ENCODE results near the gene JAKMIP2. TPM values are rescaled to one million over a fixed set of nuclear protein-coding genes. Genes with fewer than 3 reads are reported as not detected.
"Not testable (repeated sequence)": the region's sequence is repeated elsewhere in the genome, so short reads cannot be mapped to it uniquely, and the experiment has no call there.

JAKMIP2 gene
- total RNA-seq, 4 donors from 2014 or later = 0.45 TPM; not detected in 3

GRCh38 chr5:147590096-147590495, 192.4 kb downstream of the JAKMIP2 start:
- Histone ChIP-seq H3K4me1 (no peaks in the 10 kb centered on the region), H3K27ac (no peak overlapping the region), H3K4me3 (no peak overlapping the region), H3K27me3 (no peaks in the 10 kb centered on the region), H3K9me3 (no peaks in the 10 kb centered on the region), H3K36me3 (no peaks in the 10 kb centered on the region)
- no peak for DNase-seq (ENCODE audit: low spot score in 2 of 2)
- TF ChIP-seq POLR2A (IDR thresholded peaks at IDR 0.05) (no peak), EP300 (IDR thresholded peaks at IDR 0.05) (no peak), POLR2AphosphoS5 (IDR thresholded peaks at IDR 0.05) (no peak), CTCF (IDR thresholded peaks at IDR 0.05) (no peak)

- Histone ChIP-seq H3K9me3 (no peaks in the 10 kb centered on the region), H3K36me3 (no peaks in the 10 kb centered on the region), H3K4me1 (no peaks in the 10 kb centered on the region), H3K27me3 (no peaks in the 10 kb centered on the region), H3K4me3 (no peak overlapping the region), H3K27ac (no peak overlapping the region)
- DNase-seq (ENCODE audit: low spot score in 2 of 2) = no peak
- TF ChIP-seq CTCF (IDR thresholded peaks at IDR 0.05) (no peak), EP300 (IDR thresholded peaks at IDR 0.05) (no peak), POLR2AphosphoS5 (IDR thresholded peaks at IDR 0.05) (no peak), POLR2A (IDR thresholded peaks at IDR 0.05) (no peak)
- WGBS = 19% methylated on average over 1 of the region's 1 CpG
These were observed 195.7 kb downstream of the JAKMIP2 start for GRCh38 chr5:147586832-147587231.

- H3K4me1 ChIP-seq = no peaks in the 10 kb centered on the region
- DNase-seq (ENCODE audit: low spot score in 2 of 2) = no peak
- no peak overlapping the region for H3K27ac ChIP-seq
- TF ChIP-seq EP300 (IDR thresholded peaks at IDR 0.05) (no peak), POLR2A (IDR thresholded peaks at IDR 0.05) (no peak), CTCF (IDR thresholded peaks at IDR 0.05) (no peak), POLR2AphosphoS5 (IDR thresholded peaks at IDR 0.05) (no peak)
- no peaks in the 10 kb centered on the region for H3K36me3 ChIP-seq
- 87% methylated on average over 4 of the region's 4 CpGs for WGBS
- no peak overlapping the region for H3K4me3 ChIP-seq
- no peaks in the 10 kb centered on the region for H3K27me3 ChIP-seq
- H3K9me3 ChIP-seq = no peaks in the 10 kb centered on the region
These were observed 196.3 kb downstream of the JAKMIP2 start for GRCh38 chr5:147586221-147586620.

GRCh38 chr5:147582272-147582671, 200.3 kb downstream of the JAKMIP2 start:
- not testable (repeated sequence) for DNase-seq (ENCODE audit: low spot score in 2 of 2)

GRCh38 chr5:147580418-147580817, 202.1 kb downstream of the JAKMIP2 start:
- WGBS = 71% methylated on average over 7 of the region's 7 CpGs

More at GRCh38 chr5:147582272-147582671, 200.3 kb downstream of the JAKMIP2 start:
- H3K9me3 ChIP-seq, H3K4me3 ChIP-seq, H3K27ac ChIP-seq, H3K4me1 ChIP-seq, H3K27me3 ChIP-seq, H3K36me3 ChIP-seq: not testable (repeated sequence)
- WGBS = 79% methylated on average over 6 of the region's 6 CpGs

GRCh38 chr5:147578228-147579024, 204.1 kb downstream of the JAKMIP2 start:
- no peak overlapping the region for H3K27ac ChIP-seq
- TF ChIP-seq CTCF (IDR thresholded peaks at IDR 0.05) (peak; percentile 25 to 44), POLR2A (IDR thresholded peaks at IDR 0.05) (no peak)
- H3K27me3 ChIP-seq = no peaks in the 10 kb centered on the region
- no peaks in the 10 kb centered on the region for H3K4me1 ChIP-seq
- WGBS = 35% methylated on average over 8 of the region's 8 CpGs
- no peak for DNase-seq (ENCODE audit: low spot score in 2 of 2)
- no peaks in the 10 kb centered on the region for H3K36me3 ChIP-seq
- no peak overlapping the region for H3K4me3 ChIP-seq
- peaks cover 3% of the 10 kb centered on the region for H3K9me3 ChIP-seq

More at GRCh38 chr5:147580418-147580817, 202.1 kb downstream of the JAKMIP2 start:
- H3K9me3 ChIP-seq; H3K36me3 ChIP-seq; H3K4me3 ChIP-seq; DNase-seq (ENCODE audit: low spot score in 2 of 2); H3K27ac ChIP-seq; H3K27me3 ChIP-seq; H3K4me1 ChIP-seq: not testable (repeated sequence)
